ENCODE results near the gene CAPN12. TPM values are rescaled to one million over a fixed set of nuclear protein-coding genes. Genes with fewer than 3 reads are reported as not detected.

The CAPN12 gene
- total RNA-seq, 5 donors from 2014 or later (not counting 1 experiment from before 2014, with no cell fraction given) = 2.5 to 13.8 (median 8.8) TPM

GRCh38 chr19:38727868-38728660 is 16.2 kb downstream of the CAPN12 start:
- Histone ChIP-seq H3K4me1 (ENCODE audit: control insufficient read depth in 1 of 2, extremely low read depth in 1 of 2, insufficient read depth in 2 of 2, low read length in 2 of 2) (peaks cover 0 to 38% of the 10 kb centered on the region in 2 experiments), H3K27ac (ENCODE audit: low read length) (no peak overlapping the region), H3K27me3 (replicated peaks in 1 of 2; ENCODE audit: control insufficient read depth in 2 of 2, extremely low read depth in 1 of 2, insufficient read depth in 2 of 2, low read length in 1 of 2) (no peaks in the 10 kb centered on the region), H3K36me3 (ENCODE audit: control insufficient read depth in 2 of 2, extremely low read depth in 1 of 2, insufficient read depth in 1 of 2, low read length in 1 of 2) (peaks cover 5 to 48% of the 10 kb centered on the region in 2 donors), H3K9me3 (no peaks in the 10 kb centered on the region), H3K4me3 (ENCODE audit: control insufficient read depth in 1 of 2, extremely low read depth in 1 of 2, low read length in 1 of 2) (no peak overlapping the region)
- CTCF ChIA-PET = no interaction called here
- DNase-seq = no peak
- no peak overlapping the region for H3K4me3 Mint-ChIP-seq
- no peaks in the 10 kb centered on the region for H3K9me3 Mint-ChIP-seq
- peaks cover 16 to 17% (median 17%) of the 10 kb centered on the region in 3 donors for H3K4me1 Mint-ChIP-seq
- no peak overlapping the region for H3K27ac Mint-ChIP-seq
- no peaks in the 10 kb centered on the region for H3K27me3 Mint-ChIP-seq
- peaks cover 8% of the 10 kb centered on the region for H3K36me3 Mint-ChIP-seq
- POLR2A ChIA-PET = no interaction called here
- no peak for ATAC-seq (replicated peaks in 1 of 4)
- WGBS (ENCODE audit: insufficient coverage) = 92% methylated on average over 29 of the region's 33 CpGs

DNA sequence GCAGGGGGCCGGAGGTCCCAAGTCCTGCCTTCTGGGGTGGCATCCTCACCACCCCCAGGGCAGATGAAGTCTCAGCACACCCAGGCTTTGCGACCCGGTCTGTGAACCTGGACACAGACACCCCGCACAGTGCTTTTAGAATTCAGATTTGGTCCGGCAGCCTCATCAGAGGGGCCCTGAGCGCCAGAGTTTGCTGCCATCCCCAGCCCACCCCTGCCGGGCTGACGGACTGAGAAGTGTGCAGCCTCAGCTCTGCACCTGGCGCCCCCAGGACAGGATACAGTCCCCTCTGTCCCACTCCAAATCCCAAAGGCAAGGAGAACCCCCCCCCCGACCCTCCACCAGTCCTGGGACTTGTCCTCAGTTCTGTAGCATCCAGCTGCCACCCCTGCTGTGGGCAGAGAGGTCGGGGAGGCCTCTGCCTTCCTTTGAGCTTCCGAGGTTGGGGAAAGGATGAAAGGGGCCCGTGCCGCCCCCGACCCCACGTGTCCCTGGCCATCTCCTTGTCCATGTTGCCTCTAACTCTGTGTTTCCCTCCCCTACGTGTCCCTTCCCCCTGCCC is 16.9 kb downstream of the CAPN12 start:
- Mint-ChIP-seq H3K4me3 (no peak overlapping the region), H3K4me1 (peaks cover 11 to 15% (median 12%) of the 10 kb centered on the region in 3 donors), H3K27ac (no peak overlapping the region), H3K9me3 (no peaks in the 10 kb centered on the region), H3K36me3 (peaks cover 8% of the 10 kb centered on the region), H3K27me3 (no peaks in the 10 kb centered on the region)
- H3K4me3 ChIP-seq (ENCODE audit: control insufficient read depth in 1 of 2, extremely low read depth in 1 of 2, low read length in 1 of 2) = no peak overlapping the region
- DNase-seq (no peak), ATAC-seq (replicated peaks in 1 of 4) (no peak)
- peaks cover 0 to 34% of the 10 kb centered on the region in 2 experiments for H3K4me1 ChIP-seq (ENCODE audit: control insufficient read depth in 1 of 2, extremely low read depth in 1 of 2, insufficient read depth in 2 of 2, low read length in 2 of 2)
- CTCF ChIA-PET = no interaction called here
- H3K27me3 ChIP-seq (replicated peaks in 1 of 2; ENCODE audit: control insufficient read depth in 2 of 2, extremely low read depth in 1 of 2, insufficient read depth in 2 of 2, low read length in 1 of 2) = no peaks in the 10 kb centered on the region
- no peak overlapping the region for H3K27ac ChIP-seq (ENCODE audit: low read length)
- H3K36me3 ChIP-seq (ENCODE audit: control insufficient read depth in 2 of 2, extremely low read depth in 1 of 2, insufficient read depth in 1 of 2, low read length in 1 of 2) = peaks cover 5 to 54% of the 10 kb centered on the region in 2 donors
- WGBS (ENCODE audit: insufficient coverage) = 92% methylated on average over 13 of the region's 17 CpGs
- POLR2A ChIA-PET = no interaction called here
- no peaks in the 10 kb centered on the region for H3K9me3 ChIP-seq

DNA sequence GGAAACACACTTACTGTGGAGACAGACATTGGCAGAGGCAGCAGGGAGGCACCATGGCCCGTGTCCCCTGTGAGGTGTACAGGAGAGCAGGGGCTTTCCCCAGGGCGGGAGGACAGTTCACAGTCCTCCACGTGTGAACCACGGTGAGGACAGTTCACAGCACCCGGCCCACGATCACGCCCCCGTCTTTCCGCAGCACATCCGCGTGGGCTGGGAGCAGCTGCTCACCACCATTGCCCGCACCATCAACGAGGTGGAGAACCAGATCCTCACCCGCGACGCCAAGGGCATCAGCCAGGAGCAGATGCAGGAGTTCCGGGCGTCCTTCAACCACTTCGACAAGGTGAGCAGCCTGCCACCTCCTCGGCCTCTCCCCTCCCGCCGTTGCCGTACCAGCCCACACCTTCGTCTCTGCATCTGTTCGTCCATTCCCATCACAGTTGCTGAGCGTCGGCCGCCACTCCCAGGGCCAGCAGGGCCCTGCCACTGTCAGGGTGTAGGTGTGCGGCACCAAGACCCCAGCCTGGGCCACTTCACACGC is 17.4 kb downstream of the CAPN12 start:
- ATAC-seq (replicated peaks in 1 of 4) = peak in 1 of 4 experiments; percentile 43
- H3K27ac Mint-ChIP-seq = peak overlapping the region in 1 of 2 donors; percentile 6
- POLR2A ChIA-PET = no interaction called here

GRCh38 chr19:38726284-38726673 is 18.0 kb downstream of the CAPN12 start:
- H3K27ac ChIP-seq (ENCODE audit: low read length) = peak overlapping the region; percentile 55
- H3K4me1 ChIP-seq (ENCODE audit: control insufficient read depth in 1 of 2, extremely low read depth in 1 of 2, insufficient read depth in 2 of 2, low read length in 2 of 2) = peaks cover 0 to 31% of the 10 kb centered on the region in 2 experiments
- H3K9me3 Mint-ChIP-seq = no peaks in the 10 kb centered on the region
- no peaks in the 10 kb centered on the region for H3K9me3 ChIP-seq
- no peaks in the 10 kb centered on the region for H3K27me3 ChIP-seq (replicated peaks in 1 of 2; ENCODE audit: control insufficient read depth in 2 of 2, extremely low read depth in 1 of 2, insufficient read depth in 2 of 2, low read length in 1 of 2)
- H3K27ac Mint-ChIP-seq = peak overlapping the region in 1 of 2 donors; percentile 61
- POLR2A ChIA-PET = no interaction called here
- peaks cover 11 to 15% (median 12%) of the 10 kb centered on the region in 3 donors for H3K4me1 Mint-ChIP-seq
- CTCF ChIA-PET = no interaction called here
- 96% methylated on average over 6 of the region's 6 CpGs for WGBS (ENCODE audit: insufficient coverage)
- H3K36me3 Mint-ChIP-seq = peaks cover 8% of the 10 kb centered on the region
- no peak overlapping the region for H3K4me3 Mint-ChIP-seq
- no peak for ATAC-seq (replicated peaks in 1 of 4)
- DNase-seq = no peak
- peaks cover 5 to 65% of the 10 kb centered on the region in 2 donors for H3K36me3 ChIP-seq (ENCODE audit: control insufficient read depth in 2 of 2, extremely low read depth in 1 of 2, insufficient read depth in 1 of 2, low read length in 1 of 2)
- no peak overlapping the region for H3K4me3 ChIP-seq (ENCODE audit: control insufficient read depth in 1 of 2, extremely low read depth in 1 of 2, low read length in 1 of 2)
- H3K27me3 Mint-ChIP-seq = no peaks in the 10 kb centered on the region

More for the DNA sequence above, 17.4 kb downstream of the CAPN12 start:
- Histone ChIP-seq H3K27me3 (replicated peaks in 1 of 2; ENCODE audit: control insufficient read depth in 2 of 2, extremely low read depth in 1 of 2, insufficient read depth in 2 of 2, low read length in 1 of 2) (no peaks in the 10 kb centered on the region), H3K4me3 (ENCODE audit: control insufficient read depth in 1 of 2, extremely low read depth in 1 of 2, low read length in 1 of 2) (no peak overlapping the region), H3K36me3 (ENCODE audit: control insufficient read depth in 2 of 2, extremely low read depth in 1 of 2, insufficient read depth in 1 of 2, low read length in 1 of 2) (peaks cover 5 to 60% of the 10 kb centered on the region in 2 donors), H3K9me3 (no peaks in the 10 kb centered on the region), H3K27ac (ENCODE audit: low read length) (peak overlapping the region; percentile 55), H3K4me1 (ENCODE audit: control insufficient read depth in 1 of 2, extremely low read depth in 1 of 2, insufficient read depth in 2 of 2, low read length in 2 of 2) (peaks cover 0 to 33% of the 10 kb centered on the region in 2 experiments)
- CTCF ChIA-PET = no interaction called here
- H3K27me3 Mint-ChIP-seq = no peaks in the 10 kb centered on the region
- 59% methylated on average over 30 of the region's 30 CpGs for WGBS (ENCODE audit: insufficient coverage)
- H3K9me3 Mint-ChIP-seq = no peaks in the 10 kb centered on the region
- peaks cover 8% of the 10 kb centered on the region for H3K36me3 Mint-ChIP-seq
- H3K4me1 Mint-ChIP-seq = peaks cover 11 to 15% (median 12%) of the 10 kb centered on the region in 3 donors
- H3K4me3 Mint-ChIP-seq = no peak overlapping the region
- DNase-seq = peak in 23 of 35 experiments; percentile 12 to 60 (median 33)

GRCh38 chr19:38725469-38726283 is 18.6 kb downstream of the CAPN12 start:
- Mint-ChIP-seq H3K27me3 (no peaks in the 10 kb centered on the region), H3K4me3 (no peak overlapping the region), H3K27ac (peak overlapping the region in 1 of 2 donors; percentile 61), H3K36me3 (peaks cover 8% of the 10 kb centered on the region), H3K9me3 (no peaks in the 10 kb centered on the region), H3K4me1 (peaks cover 11 to 15% (median 12%) of the 10 kb centered on the region in 3 donors)
- Histone ChIP-seq H3K4me3 (ENCODE audit: control insufficient read depth in 1 of 2, extremely low read depth in 1 of 2, low read length in 1 of 2) (no peak overlapping the region), H3K36me3 (ENCODE audit: control insufficient read depth in 2 of 2, extremely low read depth in 1 of 2, insufficient read depth in 1 of 2, low read length in 1 of 2) (peaks cover 5 to 65% of the 10 kb centered on the region in 2 donors), H3K27me3 (replicated peaks in 1 of 2; ENCODE audit: control insufficient read depth in 2 of 2, extremely low read depth in 1 of 2, insufficient read depth in 2 of 2, low read length in 1 of 2) (no peaks in the 10 kb centered on the region), H3K4me1 (ENCODE audit: control insufficient read depth in 1 of 2, extremely low read depth in 1 of 2, insufficient read depth in 2 of 2, low read length in 2 of 2) (peaks cover 0 to 31% of the 10 kb centered on the region in 2 experiments), H3K27ac (ENCODE audit: low read length) (peak overlapping the region; percentile 55), H3K9me3 (no peaks in the 10 kb centered on the region)
- WGBS (ENCODE audit: insufficient coverage) = 96% methylated on average over 11 of the region's 21 CpGs
- DNase-seq (no peak), ATAC-seq (replicated peaks in 1 of 4) (no peak)
- ChIA-PET POLR2A (no interaction called here), CTCF (interaction anchor here in 1 of 2 donors (0.5 kb wide), 1 partner anchor 111 kb away, joined by 13 read pairs; no protein-coding TSS in a partner anchor)
